GM21390 (cell line): ENCODE measurements around the gene SUPT3H.

ENCODE experiments used
- ATAC-seq: cut with Tn5 transposase; IDR thresholded peaks from one replicate; pipeline ENCODE4 v1.9.1; 2021; ENCODE audit not compliant: unreplicated experiment

SUPT3H gene

DNA sequence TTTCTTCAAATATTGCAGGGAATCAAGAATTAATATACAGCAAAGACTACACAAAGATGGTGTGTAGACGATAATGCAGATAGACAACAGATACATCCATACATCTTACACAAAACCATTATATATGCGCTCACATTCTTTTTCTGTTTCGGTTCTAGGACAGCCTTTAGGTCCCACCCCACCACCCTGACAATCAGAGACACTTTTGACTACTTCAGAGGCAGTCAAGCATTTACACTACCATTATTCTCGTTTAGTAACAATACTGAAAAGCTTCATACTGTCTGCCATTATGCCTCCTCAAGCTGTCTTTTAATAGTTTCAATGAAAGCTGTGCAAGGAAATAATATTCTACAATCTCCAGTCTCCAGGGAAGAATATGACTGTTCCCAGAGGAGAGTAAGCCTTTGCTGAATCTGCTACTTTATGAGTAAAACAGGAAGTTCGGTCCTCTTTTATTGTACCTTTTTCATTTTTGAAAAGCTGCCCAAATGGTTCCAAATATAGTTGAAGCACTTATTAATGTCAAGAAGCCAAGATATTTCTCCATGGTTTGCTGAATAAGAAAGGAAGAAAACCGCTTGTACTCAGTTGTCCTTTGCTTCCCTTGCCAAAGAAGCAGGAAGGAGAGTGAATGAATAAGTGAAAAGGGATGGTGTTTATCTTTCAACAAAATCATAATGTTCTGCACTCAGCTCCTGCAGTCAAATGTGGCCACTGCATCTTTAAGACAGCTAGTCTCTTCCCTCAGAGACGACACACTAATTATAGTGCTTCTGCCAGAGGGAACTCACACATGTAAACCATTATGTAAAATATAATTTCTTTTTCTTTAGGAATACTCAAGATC lies 521.9 kb downstream of the SUPT3H start:
- ATAC-seq: no peak

DNA sequence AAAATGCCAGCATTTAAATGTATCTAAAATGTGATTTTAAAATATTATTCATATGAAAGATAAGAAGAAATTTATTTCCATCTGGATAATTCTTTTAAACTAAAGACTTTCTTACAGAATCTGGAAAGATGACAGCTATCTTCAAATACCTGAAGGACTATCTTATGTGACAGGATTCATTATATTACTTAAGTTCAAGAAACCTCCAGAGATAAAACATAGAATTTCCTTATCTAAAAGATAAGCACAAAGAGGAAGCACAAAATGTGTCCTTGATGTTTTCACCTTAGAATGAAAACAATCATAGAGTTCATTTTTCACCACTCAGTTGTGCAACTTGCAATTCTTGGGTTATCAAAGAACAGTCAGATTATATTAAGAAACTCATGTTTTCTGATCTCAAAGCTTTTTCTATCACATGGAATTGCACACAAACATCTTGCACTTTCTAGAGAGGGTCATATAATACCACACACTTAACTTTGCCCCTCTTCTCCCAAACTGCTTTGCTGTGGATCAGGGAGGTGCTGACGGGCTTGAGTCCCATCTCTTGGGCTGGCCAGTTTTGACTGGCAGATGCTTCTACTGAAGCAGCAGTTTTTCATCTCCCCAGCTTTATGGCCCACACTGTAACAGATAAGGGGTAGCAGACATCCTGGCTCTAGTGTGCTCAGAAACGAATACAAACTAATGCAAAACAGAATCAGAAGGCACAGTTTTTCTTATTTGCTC lies 522.9 kb downstream of the SUPT3H start:
- ATAC-seq: no peak

DNA sequence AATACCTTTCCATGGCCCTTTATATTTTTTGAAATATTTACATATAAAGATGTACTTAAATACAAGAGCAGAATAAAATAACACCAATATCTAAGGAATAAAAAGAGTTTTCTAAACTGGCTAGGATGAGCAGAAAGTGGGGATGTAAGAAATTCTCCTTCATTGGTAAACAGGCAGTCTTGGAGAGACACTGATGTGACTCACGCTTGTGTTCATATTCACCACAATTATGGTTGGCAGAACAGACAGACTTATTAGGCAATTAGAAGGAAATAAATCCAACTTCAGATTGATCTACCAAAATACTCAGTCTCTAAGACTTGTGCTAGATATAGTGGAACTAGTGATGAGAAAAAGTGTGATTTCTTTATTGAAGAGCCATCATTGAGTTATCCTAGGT lies 526.6 kb downstream of the SUPT3H start:
- no peak for ATAC-seq

DNA sequence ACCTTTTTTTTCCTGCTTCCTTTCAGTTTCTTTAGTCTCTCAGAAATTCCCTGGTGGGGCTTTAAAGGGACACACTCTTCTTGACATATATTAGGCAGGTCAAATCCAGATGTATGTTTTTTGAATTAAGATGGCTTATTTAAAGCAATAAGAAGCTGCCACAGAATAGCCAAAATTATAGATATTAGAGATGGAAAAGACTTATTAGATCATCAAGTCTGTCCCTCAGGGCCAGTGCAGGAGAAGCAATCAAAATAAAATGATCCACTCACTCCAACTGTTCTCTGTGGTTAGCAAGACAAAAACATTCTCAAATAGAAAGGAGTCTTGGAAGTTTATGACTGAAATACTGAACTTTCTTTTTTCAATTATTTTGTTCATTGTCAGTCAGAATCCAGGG lies 527.4 kb downstream of the SUPT3H start:
- no peak for ATAC-seq

DNA sequence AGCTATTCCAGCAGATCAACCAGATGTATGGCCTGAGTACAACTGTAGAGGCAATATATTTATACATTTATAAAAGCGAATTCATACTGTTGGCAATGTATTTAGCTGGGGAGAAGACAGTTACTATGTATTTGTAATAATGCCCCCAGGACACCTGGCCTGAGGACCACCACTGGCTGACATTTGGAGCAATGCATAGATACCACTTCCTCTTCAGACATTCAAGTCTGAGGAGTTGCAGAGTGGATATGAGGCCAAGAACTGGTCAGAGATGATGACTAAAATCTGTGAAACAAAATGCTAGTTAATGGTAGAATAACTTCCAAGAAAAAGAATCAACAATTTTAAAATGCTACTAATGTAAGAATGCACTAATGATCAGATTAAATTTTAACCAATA lies 527.9 kb downstream of the SUPT3H start:
- no peak for ATAC-seq

DNA sequence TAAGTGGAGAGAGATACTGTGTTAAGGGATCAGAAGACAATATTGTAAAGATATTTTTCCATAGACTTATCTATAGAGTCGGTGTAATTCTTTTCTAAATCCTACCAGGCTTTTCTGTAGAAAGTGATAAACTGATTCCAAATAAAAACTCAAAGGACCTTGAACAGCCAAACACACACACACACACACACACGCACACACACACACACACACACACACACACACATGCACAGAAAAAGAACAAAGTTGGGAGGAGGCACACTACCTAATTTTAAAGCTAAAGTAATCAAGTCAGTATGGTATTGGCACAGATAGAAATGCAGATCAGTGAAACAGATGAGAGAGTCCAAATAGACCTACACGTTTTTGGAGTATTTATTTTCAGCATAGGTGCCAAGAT lies 534.0 kb downstream of the SUPT3H start:
- ATAC-seq: no peak

DNA sequence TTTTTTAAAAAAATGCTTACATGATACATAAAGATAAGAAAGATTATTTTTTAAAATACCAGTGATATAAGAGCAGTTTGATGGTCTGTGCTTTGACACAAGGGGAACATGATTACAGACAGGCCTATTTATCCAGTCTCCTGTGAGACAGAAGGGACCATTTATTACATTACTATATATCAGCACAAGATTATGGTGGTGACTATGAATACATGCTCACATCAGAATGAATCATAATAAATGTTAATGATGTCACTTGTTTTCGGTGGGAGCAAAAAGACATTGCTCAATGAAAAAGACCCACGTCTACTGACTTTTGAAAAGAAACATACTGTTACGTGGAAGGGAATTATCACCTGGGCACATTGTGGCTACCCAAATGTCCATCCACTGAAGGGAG lies 535.1 kb downstream of the SUPT3H start:
- ATAC-seq: no peak

DNA sequence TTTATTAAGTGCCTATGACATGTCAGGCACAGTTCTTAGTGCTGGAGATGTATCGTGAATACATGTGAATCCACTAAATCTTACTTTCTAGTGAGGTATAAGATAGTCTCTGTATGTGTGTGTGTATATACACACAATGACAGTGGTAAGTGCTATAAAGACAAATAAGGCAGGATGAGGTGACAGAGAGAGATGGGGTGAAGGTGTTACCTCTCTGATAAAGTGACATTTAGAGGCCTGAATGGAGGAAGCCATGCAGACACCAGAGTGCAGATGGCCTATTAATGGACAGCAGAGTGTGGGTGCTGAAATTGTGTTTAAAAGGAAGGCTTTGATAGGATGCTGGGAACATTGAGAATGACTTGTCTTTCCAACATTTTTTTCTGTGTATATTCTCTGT lies 535.9 kb downstream of the SUPT3H start:
- no peak for ATAC-seq

DNA sequence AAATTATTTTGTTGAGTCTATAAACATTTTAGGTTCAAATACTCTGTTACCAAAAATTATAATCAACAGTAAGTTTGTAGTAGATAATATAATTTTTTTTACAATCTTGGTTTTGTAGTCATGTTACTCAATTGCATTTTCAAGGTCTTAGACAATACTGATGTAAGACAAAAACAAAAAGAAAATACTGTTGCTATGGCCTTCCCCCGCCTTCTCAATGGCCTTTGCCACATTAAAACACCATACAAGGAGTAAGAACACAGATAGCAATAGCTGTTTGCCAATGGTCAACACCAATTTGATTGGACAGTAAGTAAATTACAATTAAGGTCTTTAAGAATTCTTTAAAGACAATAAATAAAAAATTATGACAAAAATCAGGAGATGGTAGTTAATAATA lies 540.0 kb downstream of the SUPT3H start:
- ATAC-seq: no peak

DNA sequence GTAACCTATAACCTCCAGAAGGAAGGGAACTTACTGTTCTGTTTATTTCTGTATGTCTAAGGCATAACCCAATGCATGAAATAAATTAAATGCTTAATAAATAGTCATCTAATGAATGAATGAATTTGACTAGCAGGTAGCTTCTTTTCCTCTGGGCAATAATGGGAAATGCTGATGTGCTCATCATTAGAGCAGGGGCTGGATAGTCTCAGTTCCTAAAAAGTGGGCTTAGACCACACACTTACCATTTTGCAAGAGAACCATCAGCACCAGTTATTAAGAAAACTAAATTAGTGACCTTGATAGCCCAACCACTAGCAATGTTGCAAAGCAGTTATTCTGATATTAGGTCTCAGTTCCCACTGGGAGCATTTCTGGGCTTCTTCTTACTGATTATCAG lies 540.5 kb downstream of the SUPT3H start:
- ATAC-seq: no peak

DNA sequence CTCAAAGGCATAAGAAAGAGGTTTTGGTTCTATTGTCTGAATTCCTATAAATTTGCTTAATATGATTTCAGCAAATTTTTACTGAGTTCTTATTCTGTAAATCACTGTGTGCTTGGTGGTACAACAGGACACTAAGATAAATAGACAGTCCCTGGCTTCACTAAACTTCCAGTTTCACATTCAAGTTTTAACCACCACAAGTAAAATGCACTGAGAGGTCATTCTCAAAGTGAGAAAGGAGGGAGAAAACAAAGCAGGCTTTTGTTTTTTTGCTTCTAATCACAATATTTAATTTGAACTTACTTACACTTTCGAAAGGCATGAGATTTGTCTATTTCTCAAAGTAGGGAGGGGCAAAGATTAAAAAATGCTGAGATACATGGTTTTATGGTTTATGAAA lies 544.5 kb downstream of the SUPT3H start:
- ATAC-seq: peak; percentile 74

DNA sequence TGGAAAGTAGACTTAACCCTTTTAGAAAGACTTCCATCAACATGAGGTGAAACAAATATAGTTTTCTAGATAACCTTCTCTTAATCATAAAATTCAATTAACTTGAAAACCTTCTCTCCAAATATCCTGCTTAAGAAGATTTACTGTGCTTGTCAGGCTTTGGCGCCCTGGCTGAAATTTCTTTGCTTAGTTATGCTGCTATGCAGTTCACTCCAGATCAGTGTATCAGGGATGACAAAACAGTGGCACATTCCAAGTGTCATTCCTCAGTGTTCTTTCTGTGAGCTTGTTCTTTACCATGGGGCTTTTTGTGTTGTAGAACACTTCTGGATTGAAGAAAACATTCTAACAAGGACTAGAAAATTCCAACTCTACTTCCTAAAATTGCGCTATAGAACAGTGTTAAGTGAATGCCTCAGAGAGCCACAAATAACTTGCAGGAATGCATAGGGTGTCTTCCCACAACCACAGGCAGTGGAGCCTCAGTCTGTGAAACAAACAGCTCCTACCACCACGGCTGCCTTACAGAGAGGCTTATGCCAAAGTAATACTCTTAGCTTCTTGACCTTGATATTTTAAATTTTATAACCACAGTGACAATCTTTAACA lies 546.6 kb downstream of the SUPT3H start:
- no peak for ATAC-seq

DNA sequence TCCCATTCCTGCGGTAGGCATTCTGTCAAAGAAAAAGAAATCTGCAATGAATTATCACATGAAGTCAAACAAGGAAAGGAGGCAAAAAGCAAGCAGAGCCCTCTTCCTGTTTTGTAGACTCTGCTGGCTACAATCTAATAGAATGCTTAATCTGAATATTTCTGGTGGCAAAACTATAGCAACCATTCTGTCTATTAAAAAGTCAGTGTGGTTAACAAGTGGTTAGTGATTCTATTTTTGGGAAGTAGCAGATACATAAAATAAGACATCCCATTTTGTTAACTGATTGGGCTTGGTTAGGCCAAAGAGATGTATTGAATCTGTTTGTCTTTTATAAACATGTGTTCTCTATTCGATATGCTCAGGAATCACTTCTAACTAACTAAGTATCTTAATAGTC lies 547.9 kb downstream of the SUPT3H start:
- peak; percentile 61 for ATAC-seq

DNA sequence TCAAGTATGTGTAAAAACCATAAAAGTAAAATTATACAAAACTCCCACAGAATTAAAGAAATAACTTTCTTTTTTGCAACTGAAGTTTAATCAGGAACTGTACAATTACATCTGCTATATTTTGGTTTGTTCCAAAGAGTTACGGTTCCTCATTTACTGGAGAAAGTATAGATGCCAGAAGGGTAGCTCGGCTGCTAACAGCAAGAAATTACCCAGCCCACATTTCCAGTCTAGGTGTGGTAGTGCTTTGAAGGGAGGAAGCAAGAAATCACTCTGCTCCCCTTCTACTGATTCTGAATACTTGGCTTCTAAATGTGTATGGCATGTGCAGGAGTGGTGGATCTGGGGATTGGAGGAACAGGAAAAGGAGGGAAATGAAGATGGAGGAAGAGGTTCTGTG lies 549.0 kb downstream of the SUPT3H start:
- no peak for ATAC-seq

DNA sequence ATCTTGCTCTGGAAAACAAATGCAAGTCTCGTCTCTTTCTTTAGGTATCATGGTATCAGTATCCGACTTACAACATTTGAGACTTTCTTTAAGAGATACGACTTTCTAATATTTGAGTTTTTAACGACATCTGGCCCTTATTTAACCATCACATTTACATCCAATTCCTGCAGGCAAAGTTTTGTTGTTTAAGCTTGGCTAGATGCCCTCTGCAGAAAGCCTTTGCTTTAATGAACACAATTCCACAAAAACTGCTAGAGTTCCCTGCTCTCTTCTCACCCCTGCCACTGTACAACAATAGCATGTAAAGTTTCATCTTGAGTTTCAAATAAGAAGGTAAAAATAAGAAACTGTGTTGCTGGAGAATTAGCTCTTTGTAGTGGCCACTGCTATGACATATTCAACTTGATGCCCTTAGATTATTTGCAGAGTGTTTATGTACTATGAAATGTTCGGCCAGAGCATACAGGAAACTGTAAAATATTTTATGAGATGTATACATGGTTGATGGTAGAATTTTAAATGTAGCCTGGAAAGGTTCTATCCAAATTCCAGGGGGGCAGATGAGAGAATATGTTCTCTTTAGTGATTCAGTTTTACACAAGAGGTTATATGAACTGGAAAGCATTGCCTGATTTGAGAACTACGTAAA lies 551.6 kb downstream of the SUPT3H start:
- ATAC-seq: no peak

DNA sequence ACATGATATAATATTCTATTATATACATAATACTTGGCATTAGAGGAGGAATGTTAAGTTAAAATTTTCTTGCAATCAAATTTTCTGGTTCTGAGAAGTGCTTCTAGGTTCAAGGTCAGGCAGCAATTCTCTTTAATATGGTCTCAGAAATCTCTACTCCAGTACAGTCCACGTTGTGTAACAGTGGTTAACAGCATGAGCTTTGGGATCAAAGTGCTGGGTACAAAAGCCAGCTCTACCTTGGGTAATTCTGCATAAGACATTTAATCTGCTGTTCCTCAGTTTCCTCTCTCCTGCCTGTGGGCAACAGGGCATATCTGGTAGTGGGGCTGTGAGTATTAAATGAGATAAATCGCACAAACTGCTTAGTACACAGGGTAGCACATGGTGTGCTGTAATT lies 552.5 kb downstream of the SUPT3H start:
- no peak for ATAC-seq

DNA sequence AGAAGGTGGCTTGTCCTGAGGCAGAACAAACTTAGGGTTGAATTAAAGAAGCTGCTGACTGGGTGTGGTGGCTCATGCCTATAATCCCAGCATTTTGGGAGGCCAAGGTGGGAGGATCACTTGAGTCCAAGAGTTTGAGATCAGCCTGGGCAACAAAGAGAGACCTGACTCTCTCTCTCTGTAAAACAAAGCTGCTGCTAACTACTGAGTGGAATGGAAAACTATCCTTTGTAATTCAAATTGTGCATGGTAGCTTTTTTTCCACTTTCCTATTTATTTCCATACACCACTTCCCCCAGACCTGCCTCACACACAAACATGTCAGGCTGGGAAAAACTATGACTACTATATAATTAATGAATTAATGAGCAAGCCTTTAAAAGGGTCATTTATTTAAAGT lies 553.2 kb downstream of the SUPT3H start:
- ATAC-seq: no peak

DNA sequence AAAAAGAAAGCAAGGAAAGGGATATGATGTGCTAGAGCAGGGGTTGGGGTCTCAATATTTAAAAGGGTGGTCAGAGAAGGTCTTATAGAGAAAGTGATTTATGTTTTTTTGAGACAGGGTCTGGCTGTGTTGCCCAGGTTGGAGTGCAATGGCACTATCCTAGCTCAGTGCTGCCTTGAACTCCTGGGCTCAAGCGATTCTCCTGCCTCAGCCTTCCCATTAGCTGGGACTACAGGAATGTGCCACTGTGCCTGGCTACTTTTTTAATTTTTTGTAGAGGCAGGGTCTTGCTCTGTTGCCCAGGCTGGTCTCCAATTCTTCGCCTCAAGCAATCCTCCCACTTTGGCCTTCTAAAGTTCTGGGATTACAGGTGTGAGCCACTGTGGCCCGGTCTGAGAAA lies 557.0 kb downstream of the SUPT3H start:
- no peak for ATAC-seq

DNA sequence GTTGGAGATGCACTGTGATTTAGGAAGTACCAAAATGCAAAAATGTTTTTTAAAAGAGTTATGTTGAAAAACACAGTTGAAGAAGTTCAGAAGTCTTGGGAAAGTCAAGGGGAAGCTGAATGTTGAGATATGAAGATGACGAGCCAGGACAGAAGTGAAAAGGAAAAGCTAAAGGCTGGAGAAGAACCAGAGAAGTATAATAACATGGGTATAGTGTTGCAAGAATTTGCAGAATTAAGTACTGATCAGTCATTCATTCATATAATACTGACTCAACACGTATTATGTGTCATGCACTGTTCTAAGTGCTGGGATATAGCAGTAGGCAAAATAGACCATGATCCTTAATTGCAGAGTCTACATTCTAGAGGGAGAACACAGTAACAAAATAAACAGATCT lies 557.4 kb downstream of the SUPT3H start:
- ATAC-seq: no peak

DNA sequence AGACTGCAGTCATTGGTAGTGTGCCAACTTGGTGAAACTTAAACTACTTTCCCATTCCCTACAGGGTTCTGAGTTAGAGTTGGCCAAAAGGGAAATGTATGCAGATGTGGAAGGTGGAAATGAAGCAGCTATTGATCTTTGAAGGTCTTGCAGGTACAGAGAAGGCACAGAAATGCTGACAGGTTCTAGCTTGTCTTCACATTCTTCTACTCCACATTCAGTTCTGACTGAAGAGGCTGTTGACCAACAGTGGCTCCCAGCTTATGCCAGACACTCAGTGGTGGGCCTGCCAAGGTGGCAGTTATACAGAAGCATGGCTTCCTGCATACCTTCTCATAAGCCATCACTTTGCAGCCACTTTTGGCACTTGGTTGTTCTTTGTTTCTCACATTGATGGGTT lies 566.3 kb downstream of the SUPT3H start:
- ATAC-seq: no peak

DNA sequence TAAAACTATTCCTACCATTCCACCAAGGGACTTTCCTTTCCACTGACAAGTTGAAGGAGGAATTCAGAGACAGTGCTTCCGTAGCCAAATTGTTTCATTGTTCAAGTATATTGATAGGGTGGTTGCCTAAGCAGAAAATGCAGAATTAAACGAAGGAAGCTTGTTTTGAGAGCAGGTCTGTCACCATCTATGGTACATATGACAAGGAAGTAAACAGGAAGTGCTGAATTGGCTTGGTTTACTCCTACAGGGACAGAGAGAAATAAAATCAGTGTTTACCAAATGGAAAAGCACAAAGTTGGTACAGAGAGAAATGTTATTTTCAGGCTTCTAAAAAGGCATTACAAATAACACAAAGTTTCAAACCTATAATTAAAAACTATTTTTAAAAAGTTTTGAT lies 568.5 kb downstream of the SUPT3H start:
- ATAC-seq: no peak

DNA sequence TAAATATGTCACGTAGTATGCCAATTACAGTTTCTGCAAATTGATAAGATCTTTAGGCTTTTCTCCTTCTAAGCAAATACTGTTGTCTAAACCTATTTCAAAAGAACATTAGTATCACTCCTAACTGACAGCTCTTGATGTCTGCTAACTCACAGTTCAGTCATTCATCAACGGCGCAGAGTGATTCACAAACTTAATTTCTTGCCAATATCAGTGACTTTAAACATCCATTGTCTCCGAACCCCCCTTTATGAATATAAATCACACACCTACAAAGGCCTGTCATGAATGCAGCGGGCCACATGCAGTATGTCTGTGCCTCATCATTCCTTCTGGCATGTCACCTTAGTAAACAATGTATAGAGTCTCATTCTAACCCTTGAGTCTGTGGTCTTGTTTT lies 569.6 kb downstream of the SUPT3H start:
- no peak for ATAC-seq
